ENCODE measurements around the gene NOVA1.

The NOVA1 gene

GRCh38 chr14:26589925-26590324 lies 7.9 kb downstream of the NOVA1 start:
- no peak for DNase-seq

DNA sequence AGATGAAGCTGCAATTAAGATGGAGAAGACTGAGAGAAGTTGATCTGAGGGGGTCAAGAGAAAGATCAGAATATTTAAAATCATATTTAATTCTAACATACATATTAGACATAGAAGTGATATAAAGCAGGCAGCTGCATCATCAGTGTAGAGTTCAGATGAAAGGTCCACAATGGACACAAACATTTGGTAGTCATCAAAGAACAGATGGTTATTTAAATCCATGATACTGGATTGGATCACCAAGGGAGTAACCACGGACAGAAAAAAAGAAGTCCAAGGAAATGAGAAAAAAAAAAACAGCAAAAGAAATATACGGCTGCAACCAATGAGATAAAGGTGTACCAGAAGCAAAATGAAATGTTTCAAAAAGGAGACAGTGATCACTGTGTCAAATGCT lies 20.1 kb downstream of the NOVA1 start:
- DNase-seq, result no peak

DNA sequence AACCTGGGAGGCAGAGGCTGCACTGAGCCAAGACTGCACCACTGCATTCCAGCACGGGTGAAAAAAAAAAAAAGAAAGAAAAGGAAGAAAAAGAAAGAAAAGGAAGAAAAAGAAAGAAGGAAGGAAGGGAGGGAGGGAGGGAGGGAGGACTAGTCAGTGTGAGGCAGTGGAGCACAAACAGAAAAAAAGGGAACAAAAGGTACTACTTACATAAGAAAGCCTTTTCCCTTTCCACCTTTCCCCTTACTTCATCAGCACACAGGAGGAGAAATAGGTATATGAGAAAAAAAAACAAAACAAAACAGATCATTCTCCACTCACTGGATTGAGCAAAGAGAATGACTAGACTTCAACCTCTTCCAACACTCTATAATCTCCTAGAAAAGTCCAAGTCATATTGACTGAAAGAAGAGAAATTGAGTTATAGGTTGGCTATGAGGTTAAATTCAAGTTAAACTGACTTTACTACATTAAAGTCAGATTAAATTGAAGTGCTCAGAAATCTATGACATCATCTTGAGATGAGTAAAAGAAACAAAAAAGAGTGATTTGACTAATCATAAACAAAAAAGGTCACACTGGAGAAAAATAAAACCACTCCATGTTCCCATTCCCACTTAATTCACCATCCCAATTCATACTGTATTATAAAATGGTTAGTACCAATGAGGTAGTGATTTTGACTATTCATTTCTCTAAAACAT lies 43.6 kb downstream of the NOVA1 start:
- DNase-seq, result no peak

DNA sequence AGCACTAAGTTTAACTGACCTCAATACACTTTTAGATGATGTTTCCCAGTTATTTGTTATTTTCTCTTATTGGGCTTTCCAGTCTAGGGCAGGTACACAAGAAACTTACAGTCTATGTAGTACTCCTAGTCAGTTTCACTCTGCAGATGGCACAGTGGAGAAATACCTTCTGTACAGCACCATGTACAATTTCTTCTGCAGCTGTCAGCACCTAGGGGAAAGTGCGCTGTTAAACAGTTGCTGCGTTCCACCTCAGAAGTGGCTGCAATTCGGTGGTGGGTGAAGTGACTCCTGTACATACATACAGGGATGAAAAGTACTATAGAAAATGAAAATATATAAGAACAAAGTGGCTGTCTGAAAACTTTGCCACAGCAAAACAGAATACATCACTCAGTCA lies 48.3 kb downstream of the NOVA1 start:
- DNase-seq, result no peak

DNA sequence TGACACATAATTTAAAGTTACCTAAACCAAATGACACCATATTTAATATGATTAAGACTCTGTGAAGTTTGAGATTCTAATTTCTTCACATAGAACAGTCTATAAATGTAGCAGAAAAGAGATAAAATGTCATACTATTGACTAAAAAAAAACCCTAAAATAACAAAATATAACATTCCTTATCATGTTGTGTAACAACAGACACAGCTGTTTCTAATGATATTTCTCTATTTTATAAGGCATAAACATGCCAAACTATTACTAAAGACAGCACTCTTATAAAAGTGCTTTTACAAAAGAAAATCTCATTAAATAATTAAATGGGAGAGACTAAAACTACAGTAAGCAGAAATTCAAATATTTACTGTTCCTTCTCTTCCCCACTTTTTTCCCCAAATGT lies 49.4 kb downstream of the NOVA1 start:
- DNase-seq, result no peak

- no peak for DNase-seq
Measured at GRCh38 chr14:26538176-26538575, 59.7 kb downstream of the NOVA1 start.

- DNase-seq, result no peak
Measured at GRCh38 chr14:26531894-26532293, 65.9 kb downstream of the NOVA1 start.

GRCh38 chr14:26528415-26529182 lies 69.2 kb downstream of the NOVA1 start:
- no peak for DNase-seq

DNA sequence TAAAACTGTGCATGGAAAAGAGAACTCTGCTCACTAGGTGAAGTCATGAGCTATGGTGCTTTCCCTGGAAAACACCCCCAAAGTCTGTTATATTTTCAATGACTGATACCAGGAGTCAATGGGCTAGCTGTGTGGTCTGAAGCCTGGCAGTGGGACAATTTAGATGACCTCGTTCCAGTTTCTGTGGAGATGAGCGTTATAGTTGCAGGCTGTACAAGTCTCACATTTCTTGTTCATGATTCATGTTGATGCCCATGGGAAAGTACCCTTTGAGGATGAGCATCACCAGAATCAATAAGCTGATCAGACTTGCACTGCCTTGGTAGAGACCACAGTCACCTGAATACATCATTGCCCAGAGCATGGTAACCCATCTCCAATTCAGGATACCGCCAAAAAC lies 70.7 kb downstream of the NOVA1 start:
- no peak for DNase-seq

GRCh38 chr14:26526137-26526536 lies 71.7 kb downstream of the NOVA1 start:
- no peak for DNase-seq

DNA sequence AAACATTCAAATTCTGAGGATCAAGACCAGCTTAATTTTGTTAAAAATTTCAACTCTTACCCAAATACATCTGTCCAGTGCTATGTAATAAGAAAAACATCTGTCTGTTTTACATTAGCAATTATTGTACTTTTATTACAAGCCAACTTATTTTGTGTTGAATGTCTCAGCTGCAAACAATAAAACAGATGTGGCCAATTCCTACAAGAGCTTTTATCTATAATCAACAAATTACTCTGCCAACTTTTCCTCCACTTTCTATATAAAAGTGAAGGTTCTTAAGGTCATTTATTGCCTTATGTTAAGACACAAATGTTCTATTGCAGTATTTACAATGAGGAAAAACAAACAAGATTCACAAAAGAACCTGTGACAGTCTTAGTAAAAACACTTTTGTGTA lies 72.7 kb downstream of the NOVA1 start:
- DNase-seq, result no peak

DNA sequence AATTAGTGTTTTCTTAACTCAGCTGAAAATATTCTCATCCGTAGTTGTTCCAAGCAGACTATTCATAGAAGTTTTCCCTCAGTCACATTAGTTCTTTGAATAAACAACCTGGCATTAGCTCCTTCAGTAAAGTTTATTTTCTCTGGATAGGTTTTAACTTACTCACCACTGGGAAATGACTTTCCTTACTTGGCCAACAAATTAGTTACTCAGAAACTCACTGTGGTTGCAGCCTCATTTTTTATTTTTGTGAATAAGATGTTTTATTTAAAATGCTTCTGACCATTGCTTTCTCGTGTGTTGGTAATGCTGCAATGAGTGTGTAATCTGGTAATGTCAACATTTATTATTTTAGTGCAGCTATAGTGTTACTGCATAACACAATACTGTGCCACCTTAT lies 74.9 kb downstream of the NOVA1 start:
- DNase-seq, result no peak

DNA sequence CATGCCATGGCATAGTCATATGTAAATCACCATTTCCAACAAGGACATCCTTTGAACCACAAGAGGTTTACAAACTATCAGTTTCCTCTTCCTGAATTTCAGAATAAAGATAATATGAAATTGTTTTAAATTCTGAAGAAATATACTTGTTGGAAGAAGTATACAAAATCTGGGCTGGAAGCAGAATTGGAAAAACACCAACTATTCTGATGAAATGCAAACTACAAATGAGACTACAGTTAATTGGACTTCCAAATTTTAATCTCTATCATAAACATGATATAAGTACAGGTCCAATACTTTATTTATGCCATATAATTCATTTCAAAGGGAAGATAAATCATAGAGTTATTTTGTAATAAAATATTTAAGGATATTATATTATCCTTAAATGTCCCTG lies 80.1 kb downstream of the NOVA1 start:
- DNase-seq, result no peak

DNA sequence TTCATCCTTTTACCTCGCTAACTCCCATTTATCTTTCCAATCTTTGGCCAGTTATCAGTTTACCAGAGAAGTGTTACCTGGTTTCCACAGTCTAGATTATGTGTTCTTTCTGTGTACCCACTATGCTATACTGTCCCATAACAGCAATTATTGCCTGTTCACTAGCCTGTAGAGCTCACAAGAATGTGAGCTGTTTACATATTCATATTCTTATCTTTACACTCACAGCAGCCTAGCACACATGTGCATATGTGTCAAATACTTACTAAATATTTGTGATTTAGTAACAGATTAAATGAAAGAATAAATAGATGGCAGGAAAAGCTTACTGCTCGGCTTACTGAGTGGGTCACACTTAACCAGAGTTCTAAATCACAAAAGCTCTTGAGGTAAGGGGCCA lies 97.8 kb downstream of the NOVA1 start:
- no peak for DNase-seq

DNA sequence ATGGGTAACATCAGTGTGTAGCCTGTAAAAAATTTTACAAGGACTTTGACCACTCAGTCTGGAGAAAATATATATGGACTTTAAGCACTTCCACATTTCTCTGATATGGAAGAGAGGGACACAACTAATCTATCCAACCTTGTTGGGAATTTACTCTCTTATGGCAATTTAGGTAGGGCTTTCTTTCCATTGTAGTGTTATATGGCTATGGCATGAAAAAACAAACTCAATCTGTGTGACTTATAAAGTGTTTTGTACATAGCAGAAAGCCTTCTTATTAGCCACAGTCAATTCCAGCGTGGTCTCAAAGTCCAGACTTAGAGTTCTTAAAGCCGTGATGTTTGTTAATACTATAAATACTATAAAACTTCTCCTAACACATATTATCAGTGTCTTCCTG lies 98.3 kb downstream of the NOVA1 start:
- no peak for DNase-seq

- DNase-seq, result no peak
Measured at GRCh38 chr14:26486922-26487321, 110.9 kb downstream of the NOVA1 start.

DNA sequence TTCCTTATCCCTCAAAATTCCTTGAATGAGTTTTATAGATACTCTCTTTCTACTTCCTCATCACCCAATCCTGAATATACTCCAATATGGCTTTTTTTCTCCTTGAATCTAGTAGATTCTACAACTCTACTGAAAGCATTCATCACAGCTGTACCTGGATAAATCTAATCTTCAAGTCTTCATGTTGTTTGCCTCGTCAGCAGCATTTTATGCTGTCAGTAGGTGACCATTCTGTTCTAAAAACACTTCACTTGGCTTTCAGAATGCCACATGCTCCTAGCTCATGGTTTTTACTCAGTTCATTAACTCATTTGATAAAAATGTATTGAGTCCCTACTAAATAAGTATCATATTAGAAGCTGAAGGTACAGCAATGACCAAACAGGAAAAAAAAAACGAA lies 113.3 kb downstream of the NOVA1 start:
- DNase-seq, result no peak

- no peak for DNase-seq
Measured at GRCh38 chr14:26478967-26479366, 118.9 kb downstream of the NOVA1 start.

DNA sequence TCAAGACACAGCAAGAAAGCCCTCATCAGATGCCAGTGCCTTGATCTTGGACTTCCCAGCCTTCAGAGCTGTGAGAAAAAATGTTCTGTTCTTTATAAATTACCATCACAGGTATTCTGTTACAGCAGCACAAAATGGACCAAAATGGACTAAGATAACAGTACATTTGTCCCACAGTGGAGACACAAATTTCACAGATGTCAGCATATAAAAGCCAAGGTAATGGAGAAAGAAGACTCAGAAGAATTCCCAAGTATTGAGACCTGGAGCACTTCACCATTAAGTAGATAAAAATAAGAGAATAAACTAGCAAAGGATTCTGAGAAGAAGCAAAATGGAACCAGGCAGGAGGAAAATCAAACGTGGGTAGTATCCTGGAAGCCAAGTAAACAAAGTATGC lies 131.0 kb downstream of the NOVA1 start:
- no peak for DNase-seq

DNA sequence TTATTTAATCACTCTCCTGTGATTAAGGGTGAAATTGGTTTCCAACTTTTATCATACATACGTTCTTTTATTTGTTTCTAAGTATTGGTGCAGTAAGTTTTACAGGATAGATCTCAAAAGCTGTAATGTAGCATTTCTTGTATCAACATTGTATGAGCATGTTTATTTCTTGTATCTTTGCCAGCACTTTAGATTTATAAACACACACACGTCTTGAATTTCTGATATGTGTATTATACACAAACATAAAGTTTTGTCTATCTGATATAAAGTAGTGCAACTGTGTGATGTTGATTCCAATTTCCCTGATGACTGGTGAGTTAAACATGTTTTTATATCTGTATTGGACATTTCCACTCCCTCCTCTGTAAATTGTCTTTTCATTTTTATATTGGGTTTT lies 134.7 kb downstream of the NOVA1 start:
- no peak for DNase-seq

DNA sequence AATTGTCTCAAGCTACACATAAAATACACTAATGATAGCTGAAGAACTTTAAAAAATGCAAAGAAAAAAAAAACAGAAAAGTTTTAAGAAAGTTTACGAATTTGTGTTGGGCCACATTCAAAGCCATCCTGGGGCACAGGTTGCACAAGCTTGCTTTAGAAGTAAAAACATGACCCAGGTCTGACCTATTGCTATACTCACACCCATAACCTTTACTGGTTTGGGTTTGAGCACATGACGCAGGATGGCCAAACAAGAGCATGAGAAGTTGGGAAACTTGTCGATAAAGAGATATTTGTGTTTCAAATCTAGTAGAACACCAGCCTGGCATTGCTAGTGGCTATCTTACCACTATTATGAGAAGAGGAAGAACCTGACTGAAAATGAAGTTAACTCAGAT lies 143.7 kb downstream of the NOVA1 start:
- DNase-seq, result no peak

- DNase-seq, result no peak
Measured at GRCh38 chr14:26448181-26448855, 149.5 kb downstream of the NOVA1 start.

GRCh38 chr14:26444822-26445221 lies 153.0 kb downstream of the NOVA1 start:
- DNase-seq, result no peak

- DNase-seq, result no peak
Measured at GRCh38 chr14:26443654-26444053, 154.2 kb downstream of the NOVA1 start.
